Uterus (tissue), 2 donors: ENCODE data around the gene SLC35F1.

Source experiments
- CTCF ChIP-seq, 4 experiments: fragments of 200-600 bp in 2 of 4; fragments of 450-650 bp in 2 of 4; sonication (generic) in 2 of 4; IDR thresholded peaks; one replicate each; pipeline ENCODE4 v1.5.1; 2016 to 2019; ENCODE audit warnings: antibody characterized with exemption in 4 of 4, mild to moderate bottlenecking in 2 of 4, moderate library complexity in 1 of 4
- POLR2A ChIP-seq, 2 donors: fragments of 450-650 bp; IDR thresholded peaks; one replicate each; pipeline ENCODE4 v1.6.1; 2016; ENCODE audit warnings: antibody characterized with exemption in 2 of 2, mild to moderate bottlenecking in 1 of 2, moderate library complexity in 1 of 2

- TF ChIP-seq CTCF (IDR thresholded peaks at IDR 0.05) (no peak), POLR2A (IDR thresholded peaks at IDR 0.05) (no peak)
Observed at GRCh38 chr6:117958536-117958935, 51.5 kb downstream of the SLC35F1 start.
